DMS153 treated with DMSO at 0.1 percent for 48 hours (cell line): ENCODE data around the gene TGIF1.
"Not testable (repeated sequence)": the region's sequence is repeated elsewhere in the genome, so short reads cannot be mapped to it uniquely, and the experiment has no call there.

ENCODE experiments used
- DNase-seq: peaks from one replicate; lab custom pipeline; 2025; ENCODE audit not compliant: unreplicated experiment; lab: John Stamatoyannopoulos, UW

Gene TGIF1

GRCh38 chr18:3450012-3450798 lies at the start of gene TGIF1:
Gene TGIF1, plus strand, starts transcription at chr18:3450172. Its CDS starts 318 bp downstream, at chr18:3450490.
- no peak for DNase-seq

GRCh38 chr18:3400567-3401296 lies 49.2 kb upstream of the TGIF1 start:
- DNase-seq = no peak

DNA sequence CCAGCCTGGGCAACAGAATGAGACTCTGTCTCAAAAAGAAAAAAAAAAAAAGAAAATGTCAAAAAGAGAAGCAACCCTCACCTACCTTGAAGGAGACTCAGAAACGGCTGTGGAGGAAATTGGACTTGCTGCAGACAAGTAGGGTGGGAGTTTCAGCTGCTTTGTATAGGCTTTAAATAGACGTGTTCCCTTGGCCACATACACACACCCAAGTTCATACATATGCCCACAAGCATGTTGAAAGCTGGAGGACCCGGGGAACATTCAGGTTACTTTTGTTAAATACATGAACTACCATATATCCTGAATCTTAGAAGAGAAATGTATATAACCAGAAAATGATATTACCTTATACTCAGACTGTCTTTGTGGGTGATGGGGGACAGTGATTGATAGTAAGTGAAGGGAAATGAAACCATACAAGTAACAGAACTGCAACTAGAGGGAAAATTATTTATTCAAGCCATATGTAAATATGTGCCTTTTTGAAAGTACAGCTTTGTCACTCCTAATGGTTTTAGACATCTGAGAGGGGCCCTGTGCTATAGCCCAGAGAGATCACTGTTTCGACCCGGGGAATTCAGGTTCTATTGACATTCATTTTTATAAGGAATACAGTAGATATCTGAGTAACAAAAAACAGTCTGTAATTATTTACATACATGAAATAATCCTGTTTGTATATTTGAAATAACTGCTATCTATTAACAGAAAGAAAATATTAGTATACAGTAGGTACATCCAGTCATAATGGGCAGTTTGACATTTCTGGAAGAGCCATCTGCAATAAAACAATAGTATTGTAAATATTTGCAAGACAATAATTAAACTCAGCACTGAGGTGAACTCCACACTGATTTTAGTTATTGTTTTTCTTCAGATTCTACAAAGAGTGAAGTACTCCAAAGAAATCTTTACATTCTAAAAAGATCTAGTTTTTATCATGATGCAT lies 48.0 kb upstream of the TGIF1 start:
- no peak for DNase-seq

DNA sequence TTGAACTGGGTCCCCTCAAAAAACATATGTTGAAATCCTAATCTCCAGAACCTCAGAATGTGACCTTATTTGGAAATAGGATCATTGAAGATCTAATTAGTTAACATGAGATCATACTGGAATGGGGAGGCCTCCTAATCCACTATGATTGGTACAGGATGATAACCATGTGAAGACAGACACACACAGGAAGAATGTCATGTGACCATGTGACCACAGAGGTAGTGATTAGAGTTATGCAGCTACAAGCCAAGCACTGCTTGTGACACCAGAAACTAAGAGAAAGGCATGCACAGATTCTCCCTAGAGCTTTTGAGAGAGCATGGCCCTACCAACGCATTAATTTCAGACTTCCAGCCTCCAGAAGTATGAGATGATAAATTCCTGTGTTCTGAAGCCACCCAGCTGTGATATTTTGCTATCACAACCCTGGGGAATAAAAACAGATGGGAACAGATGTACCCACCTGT lies 47.0 kb upstream of the TGIF1 start:
- no peak for DNase-seq

- no peak for DNase-seq
Observed at GRCh38 chr18:3405713-3406112, 44.3 kb upstream of the TGIF1 start.

- no peak for DNase-seq
Observed at GRCh38 chr18:3408107-3408506, 41.9 kb upstream of the TGIF1 start.

DNA sequence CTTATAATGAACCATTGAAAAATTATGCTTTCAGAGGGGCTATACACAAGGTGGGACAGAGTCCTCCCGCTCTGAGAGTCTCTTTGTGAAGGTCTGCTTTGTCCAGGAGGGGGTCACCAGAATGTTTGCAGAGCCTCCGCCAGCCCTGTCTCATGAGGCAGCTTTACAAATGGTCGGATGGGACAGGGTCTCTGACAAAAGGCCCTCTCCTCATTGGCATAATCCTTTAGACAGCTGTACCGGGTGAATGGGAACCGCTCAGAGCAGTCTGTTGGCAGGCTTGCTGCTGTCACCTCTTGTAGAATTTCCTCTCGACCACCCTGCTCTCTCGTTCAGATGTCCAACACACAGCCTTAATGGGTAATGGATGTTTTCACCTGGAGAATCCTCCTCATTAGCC lies 40.2 kb upstream of the TGIF1 start:
- DNase-seq = no peak

DNA sequence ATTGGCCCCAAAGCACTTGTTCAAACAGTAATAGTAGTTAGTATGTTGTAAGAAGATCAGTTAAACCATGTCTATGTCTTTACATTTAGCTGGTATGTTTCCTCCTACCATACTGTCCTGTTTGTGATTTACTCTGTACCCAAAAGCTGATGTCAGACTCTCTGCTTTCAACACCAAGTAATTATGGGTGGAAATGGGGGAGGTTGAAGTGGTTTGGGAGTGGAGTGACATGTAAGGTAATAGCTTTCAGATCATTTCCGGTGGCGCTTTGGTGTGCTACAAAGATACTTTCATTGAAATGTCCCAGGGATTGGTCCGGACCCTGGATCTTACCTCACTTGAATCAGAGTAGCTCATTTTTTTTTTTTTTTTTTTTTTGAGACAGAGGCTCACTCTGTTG lies 39.7 kb upstream of the TGIF1 start:
- DNase-seq = no peak

DNA sequence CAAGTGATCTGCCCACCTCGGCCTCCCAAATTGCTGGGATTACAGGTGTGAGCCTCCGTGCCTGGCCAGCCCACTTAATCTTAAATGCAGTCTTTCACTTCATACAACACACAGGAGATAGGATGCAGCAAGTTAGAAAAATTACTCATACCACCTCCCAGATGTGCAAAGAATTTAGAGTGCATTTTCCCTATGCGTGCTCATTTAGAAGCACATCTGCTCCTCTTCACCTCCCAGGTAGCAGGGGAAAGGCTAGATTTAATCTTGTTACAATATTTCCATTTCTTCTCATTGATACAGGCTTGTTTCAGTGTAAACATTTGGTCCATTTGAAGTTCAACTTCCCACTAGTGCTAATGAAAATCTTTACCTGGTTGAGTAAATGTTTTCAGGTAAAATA lies 39.1 kb upstream of the TGIF1 start:
- not testable (repeated sequence) for DNase-seq

DNA sequence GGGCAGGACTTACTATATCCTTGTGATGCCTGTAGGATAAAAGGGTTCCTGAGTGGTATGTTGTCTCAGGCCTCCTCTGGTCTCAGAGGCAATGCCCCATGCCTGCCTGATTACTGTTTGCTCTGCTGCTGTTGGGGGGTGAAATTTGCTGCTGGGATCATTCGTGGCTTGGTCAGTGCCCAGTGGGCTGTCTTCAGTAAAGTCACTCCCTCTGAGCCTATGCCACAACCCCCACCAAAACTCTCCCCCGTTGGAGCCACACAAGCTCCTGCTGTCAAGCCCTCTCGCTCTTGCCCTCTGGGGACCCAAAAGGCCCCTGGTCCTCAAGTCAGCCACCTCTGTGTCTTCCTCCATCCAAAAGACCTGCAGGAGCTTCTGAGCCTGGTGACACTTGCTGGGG lies 38.6 kb upstream of the TGIF1 start:
- no peak for DNase-seq

- no peak for DNase-seq
Observed at GRCh38 chr18:3411854-3412268, 38.1 kb upstream of the TGIF1 start.

- not testable (repeated sequence) for DNase-seq
Observed at GRCh38 chr18:3412528-3412927, 37.4 kb upstream of the TGIF1 start.

DNA sequence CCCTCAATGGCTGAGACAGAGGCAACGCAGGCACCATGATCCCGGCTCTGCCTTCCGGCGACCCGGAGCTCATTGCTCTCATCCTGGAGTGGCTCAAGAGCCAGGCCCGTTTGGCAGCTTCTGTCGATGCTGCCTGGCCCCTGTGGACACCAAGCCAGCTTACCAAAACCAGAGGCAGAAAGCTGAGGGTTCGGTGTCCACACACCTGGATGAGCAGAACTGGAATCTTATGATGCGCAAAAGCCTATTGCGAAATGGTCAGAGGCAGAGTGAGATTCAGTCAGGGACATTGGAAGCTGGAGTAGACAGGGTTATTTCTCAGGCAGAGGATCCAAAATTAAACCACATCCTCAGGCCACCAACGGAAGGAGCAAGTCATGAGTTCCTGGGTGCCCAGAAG lies 34.9 kb upstream of the TGIF1 start:
- DNase-seq = no peak

DNA sequence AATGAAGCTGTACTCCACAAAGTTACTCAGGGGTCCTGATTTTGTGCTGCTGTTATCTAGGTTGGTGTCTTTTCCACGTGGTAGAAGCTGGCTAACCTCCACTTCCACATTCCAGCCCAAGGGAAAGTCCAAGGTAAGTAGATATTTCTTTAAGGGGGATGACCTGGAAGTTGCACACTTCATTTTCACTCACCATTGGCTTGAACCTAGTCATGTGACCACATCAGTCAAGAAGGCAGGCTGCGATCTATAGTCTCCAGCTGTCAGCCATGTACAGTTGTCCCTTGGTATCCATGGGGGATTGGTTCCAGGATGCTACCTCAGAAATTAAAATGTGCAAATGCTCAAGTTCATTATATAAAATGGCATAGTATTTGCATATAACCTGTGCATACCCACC lies 31.9 kb upstream of the TGIF1 start:
- DNase-seq = no peak

GRCh38 chr18:3420919-3421279 lies 29.1 kb upstream of the TGIF1 start:
- DNase-seq = no peak

GRCh38 chr18:3422905-3423304 lies 27.1 kb upstream of the TGIF1 start:
- no peak for DNase-seq

- no peak for DNase-seq
Observed at GRCh38 chr18:3424280-3424890, 25.6 kb upstream of the TGIF1 start.

- DNase-seq = no peak
Observed at GRCh38 chr18:3425030-3425429, 24.9 kb upstream of the TGIF1 start.

- DNase-seq = no peak
Observed at GRCh38 chr18:3425446-3425845, 24.5 kb upstream of the TGIF1 start.

- DNase-seq = no peak
Observed at GRCh38 chr18:3426074-3426473, 23.9 kb upstream of the TGIF1 start.

DNA sequence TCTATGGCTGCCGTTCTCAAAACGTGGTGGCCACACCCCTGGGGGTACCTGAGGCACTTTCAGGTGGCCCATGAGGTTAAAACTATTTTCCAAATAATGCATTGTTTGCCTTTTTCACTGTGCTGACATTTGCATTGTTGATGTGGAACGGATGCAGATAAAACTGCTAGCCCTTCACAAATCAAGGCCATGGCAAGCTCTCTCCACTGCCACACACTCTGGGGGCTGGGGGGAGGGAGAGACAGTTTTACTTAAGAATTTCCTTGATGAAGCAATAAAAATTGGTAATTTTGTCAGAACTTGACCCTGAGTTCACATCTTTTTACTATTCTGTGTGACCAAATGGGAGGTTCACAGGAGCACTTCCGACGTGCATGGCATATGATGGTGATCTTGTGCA lies 22.0 kb upstream of the TGIF1 start:
- DNase-seq = no peak
